ENCODE results near the gene TUBA3D.
"Not testable (repeated sequence)": the region's sequence is repeated elsewhere in the genome, so short reads cannot be mapped to it uniquely, and the experiment has no call there.

TUBA3D gene

GRCh38 chr2:131493199-131493968, 17.5 kb downstream of the TUBA3D start:
- H3K27ac Mint-ChIP-seq = peak overlapping the region; percentile 95
- H3K9me3 Mint-ChIP-seq = no peaks in the 10 kb centered on the region
- H3K27me3 Mint-ChIP-seq = no peaks in the 10 kb centered on the region
- peaks cover 47% of the 10 kb centered on the region for H3K4me1 Mint-ChIP-seq
- peaks cover 2% of the 10 kb centered on the region for H3K36me3 Mint-ChIP-seq
- H3K4me3 Mint-ChIP-seq = peak overlapping the region; percentile 95

- H3K36me3 Mint-ChIP-seq, H3K4me3 Mint-ChIP-seq, H3K27me3 Mint-ChIP-seq, H3K27ac Mint-ChIP-seq, H3K9me3 Mint-ChIP-seq: not testable (repeated sequence)
- H3K4me1 Mint-ChIP-seq = peaks cover 32% of the 10 kb centered on the region
Measured at GRCh38 chr2:131495506-131495905, 19.6 kb downstream of the TUBA3D start.

- H3K4me3 Mint-ChIP-seq = not testable (repeated sequence)
Measured at GRCh38 chr2:131498321-131498973, 22.5 kb downstream of the TUBA3D start.

GRCh38 chr2:131503587-131503986, 27.7 kb downstream of the TUBA3D start:
- not testable (repeated sequence) for H3K4me3 Mint-ChIP-seq, H3K4me1 Mint-ChIP-seq, H3K9me3 Mint-ChIP-seq

More at GRCh38 chr2:131498321-131498973, 22.5 kb downstream of the TUBA3D start:
- not testable (repeated sequence) for H3K36me3 Mint-ChIP-seq, H3K27ac Mint-ChIP-seq, H3K27me3 Mint-ChIP-seq, H3K9me3 Mint-ChIP-seq
- peaks cover 20% of the 10 kb centered on the region for H3K4me1 Mint-ChIP-seq

GRCh38 chr2:131504082-131504750, 28.3 kb downstream of the TUBA3D start:
- not testable (repeated sequence) for H3K4me1 Mint-ChIP-seq, H3K36me3 Mint-ChIP-seq, H3K27ac Mint-ChIP-seq, H3K4me3 Mint-ChIP-seq, H3K9me3 Mint-ChIP-seq, H3K27me3 Mint-ChIP-seq

More at GRCh38 chr2:131503587-131503986, 27.7 kb downstream of the TUBA3D start:
- H3K27ac Mint-ChIP-seq, H3K27me3 Mint-ChIP-seq, H3K36me3 Mint-ChIP-seq: not testable (repeated sequence)

GRCh38 chr2:131509615-131510014, 33.7 kb downstream of the TUBA3D start:
- Mint-ChIP-seq H3K36me3 (peaks cover 8% of the 10 kb centered on the region), H3K27ac (no peak overlapping the region), H3K4me3 (no peak overlapping the region), H3K9me3 (no peaks in the 10 kb centered on the region), H3K4me1 (no peaks in the 10 kb centered on the region), H3K27me3 (no peaks in the 10 kb centered on the region)

DNA sequence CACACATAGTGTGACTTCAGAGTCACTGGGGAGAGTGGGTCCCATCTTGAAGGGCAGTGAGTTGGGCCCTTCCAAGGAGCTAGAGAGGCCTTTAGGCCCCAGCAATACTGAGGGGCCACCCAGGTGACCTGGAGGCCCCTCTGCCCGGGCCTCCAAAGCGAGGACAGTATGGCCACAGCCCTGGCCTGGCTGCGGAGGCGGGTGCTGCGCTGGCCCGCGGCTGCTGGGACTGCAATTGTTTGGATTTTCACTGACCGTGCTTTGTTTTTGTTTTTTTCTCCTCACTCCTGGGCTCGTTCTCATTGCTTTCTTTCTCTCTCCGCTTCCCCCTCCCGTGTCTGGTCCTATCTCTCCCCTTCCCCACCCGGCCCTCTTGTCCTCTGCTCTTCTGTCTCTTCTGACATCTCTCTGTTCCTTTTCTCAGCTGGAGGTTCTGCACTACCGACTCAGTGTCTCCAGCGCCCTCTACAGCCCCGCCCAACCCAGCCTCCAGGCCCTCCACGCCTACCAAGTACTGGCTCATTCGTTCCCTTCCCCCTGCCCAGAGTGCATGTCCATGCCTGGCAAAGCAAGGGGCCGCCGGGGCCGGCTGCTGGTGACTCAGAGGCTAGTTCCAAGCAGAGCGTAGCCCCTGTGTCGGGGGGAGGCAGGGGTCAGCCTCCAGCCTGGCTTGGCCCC, 35.5 kb downstream of the TUBA3D start:
- not testable (repeated sequence) for H3K4me3 Mint-ChIP-seq, H3K9me3 Mint-ChIP-seq, H3K27ac Mint-ChIP-seq

DNA sequence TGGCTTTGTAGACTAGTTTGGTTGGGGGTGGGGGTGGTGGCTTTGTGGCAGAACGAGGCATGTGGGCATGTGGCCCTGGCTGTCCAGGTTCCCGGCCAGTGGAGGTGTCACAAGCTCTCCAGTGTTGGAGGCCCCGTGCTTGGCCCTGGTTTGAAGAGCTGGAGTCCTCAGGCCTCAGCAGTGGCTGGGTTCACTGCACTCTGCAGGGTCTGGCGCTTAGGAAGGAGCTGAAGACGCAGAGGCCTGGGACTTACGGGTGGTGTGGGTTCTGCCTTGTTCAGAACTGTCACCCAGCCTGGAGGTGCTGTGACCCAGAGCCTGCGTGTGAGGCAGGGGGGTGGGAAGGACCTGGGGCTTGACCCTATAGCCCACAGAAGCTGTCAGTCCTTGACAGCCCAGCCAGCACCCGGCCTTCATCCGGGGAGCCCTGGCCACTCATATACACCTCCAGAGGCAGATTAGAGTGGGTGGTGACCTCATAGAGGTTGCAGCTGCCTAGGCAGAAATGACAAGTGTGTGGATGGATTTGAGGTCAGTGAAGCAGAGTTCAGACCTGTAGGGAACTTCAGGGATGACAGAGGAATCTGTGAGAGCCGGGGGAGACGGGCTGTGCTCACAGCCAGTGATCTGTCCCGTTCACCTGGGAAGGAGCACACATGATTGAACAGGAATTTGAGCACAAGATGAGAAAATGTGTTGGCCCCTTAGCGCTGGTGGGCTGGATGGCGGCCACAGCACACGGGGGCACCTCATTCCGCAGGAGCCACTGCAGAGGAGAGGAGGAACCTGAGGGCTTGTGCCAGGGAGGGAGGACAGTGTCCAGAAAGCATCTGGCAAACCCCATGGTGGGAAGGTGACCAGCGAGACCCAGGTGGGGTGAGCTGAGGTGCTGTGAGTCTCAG, 36.3 kb downstream of the TUBA3D start:
- not testable (repeated sequence) for H3K27ac Mint-ChIP-seq, H3K9me3 Mint-ChIP-seq, H3K4me1 Mint-ChIP-seq, H3K36me3 Mint-ChIP-seq, H3K4me3 Mint-ChIP-seq, H3K27me3 Mint-ChIP-seq

More for the DNA sequence above, 35.5 kb downstream of the TUBA3D start:
- not testable (repeated sequence) for H3K27me3 Mint-ChIP-seq, H3K36me3 Mint-ChIP-seq, H3K4me1 Mint-ChIP-seq

GRCh38 chr2:131514408-131515166, 38.7 kb downstream of the TUBA3D start:
- not testable (repeated sequence) for H3K36me3 Mint-ChIP-seq, H3K27me3 Mint-ChIP-seq, H3K27ac Mint-ChIP-seq, H3K4me1 Mint-ChIP-seq, H3K4me3 Mint-ChIP-seq, H3K9me3 Mint-ChIP-seq

DNA sequence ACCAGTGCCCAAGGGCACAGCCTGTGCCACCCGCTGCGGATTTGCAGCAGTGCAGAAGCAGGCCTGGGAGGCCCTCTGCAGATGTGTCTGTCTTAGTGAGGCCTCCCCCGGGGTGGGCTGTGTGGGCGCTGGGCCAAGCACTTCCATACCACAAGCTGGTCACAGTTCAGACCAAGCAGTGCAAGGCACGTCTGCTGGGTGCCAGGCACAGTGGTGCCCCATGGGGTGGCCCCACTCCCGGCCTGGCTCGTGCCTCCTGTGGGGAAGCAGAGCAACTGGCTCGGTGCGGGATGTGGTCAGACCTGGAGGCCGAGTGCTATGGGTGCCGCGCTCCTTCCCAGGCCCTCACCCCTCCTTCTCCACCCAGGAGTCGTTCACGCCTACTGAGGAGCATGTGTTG, 39.3 kb downstream of the TUBA3D start:
- H3K27ac Mint-ChIP-seq, H3K36me3 Mint-ChIP-seq, H3K27me3 Mint-ChIP-seq, H3K4me3 Mint-ChIP-seq, H3K9me3 Mint-ChIP-seq, H3K4me1 Mint-ChIP-seq: not testable (repeated sequence)

DNA sequence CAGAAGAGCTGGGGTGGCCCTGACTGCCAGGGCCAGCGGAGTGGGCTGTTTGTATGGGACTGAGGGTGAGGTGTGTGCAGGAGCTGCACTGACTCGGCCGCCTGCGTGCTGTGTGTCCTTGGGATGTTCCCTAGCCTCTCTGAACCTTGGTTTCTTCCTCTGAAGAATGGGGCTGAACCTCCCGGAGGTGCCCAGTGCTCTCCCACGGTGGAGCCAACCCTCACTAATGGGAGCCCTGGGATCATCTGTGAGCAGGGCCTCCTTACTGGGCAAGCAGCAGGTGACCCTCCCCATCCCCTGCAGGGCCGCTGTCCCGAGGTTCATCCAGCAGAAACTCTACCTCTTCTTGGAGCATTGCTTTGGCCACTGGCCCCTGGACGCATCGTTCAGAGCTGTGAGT, 40.1 kb downstream of the TUBA3D start:
- H3K4me1 Mint-ChIP-seq = no peaks in the 10 kb centered on the region
- peaks cover 3% of the 10 kb centered on the region for H3K36me3 Mint-ChIP-seq
- no peaks in the 10 kb centered on the region for H3K9me3 Mint-ChIP-seq
- no peaks in the 10 kb centered on the region for H3K27me3 Mint-ChIP-seq
- H3K27ac Mint-ChIP-seq = no peak overlapping the region
- no peak overlapping the region for H3K4me3 Mint-ChIP-seq

GRCh38 chr2:131516621-131517020, 40.7 kb downstream of the TUBA3D start:
- H3K4me3 Mint-ChIP-seq, H3K27me3 Mint-ChIP-seq, H3K9me3 Mint-ChIP-seq, H3K4me1 Mint-ChIP-seq, H3K36me3 Mint-ChIP-seq, H3K27ac Mint-ChIP-seq: not testable (repeated sequence)

DNA sequence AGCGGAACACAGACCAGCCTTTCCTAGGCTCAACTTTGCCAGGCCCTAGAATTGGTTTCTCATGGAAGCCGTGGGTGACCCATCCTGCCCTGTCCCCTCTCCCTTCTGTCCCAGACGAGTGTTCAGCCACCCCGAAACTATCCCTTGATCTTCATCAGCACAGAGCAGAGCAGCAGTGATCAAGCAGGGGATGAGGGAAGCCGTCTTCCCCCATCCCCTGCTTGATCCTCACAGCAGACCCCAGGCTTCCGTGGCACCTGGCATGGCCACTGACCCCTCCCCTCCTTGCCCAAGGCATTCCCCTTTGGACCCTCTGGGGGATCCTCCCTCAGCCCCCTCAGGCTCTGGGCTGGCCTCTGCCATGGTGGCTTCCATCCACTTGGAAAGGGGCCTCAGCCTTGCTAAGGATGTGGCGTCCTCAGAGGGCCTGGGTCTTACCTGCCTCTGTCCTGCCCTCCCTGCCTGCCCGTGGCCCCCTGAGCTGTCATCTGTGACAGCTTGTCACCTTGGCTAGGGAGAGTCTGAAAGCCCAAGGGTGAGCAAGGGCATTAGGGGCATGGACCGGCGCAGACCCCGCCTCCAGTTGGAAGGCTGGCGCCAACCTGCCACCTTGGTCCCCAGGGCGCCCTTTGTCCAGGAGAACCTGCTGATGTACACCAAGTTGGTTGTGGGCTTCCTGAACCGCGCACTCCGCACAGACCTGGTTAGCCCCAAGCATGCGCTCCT, 41.4 kb downstream of the TUBA3D start:
- Mint-ChIP-seq H3K9me3 (no peaks in the 10 kb centered on the region), H3K27me3 (no peaks in the 10 kb centered on the region), H3K27ac (no peak overlapping the region), H3K4me1 (no peaks in the 10 kb centered on the region), H3K36me3 (peaks cover 3% of the 10 kb centered on the region), H3K4me3 (no peak overlapping the region)

DNA sequence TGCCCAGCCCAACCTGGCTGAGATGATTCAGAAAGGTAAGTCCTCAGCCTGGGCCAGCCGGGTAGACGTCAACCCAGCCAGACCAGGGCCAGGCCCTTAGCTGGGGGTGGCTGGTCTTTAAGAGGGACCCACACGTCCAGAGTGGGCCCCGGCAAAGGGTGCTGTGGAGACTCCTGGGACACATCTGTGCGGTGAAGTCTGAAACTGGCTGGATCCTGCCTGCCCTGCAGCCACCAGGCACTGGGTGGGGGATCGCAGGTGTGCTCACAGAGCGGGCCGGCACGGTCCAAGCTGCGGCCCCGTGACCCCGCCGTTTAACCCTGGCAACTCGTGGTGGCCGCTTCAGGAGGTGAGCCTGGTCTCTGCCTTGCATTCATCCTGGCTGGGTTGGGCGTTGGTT, 41.9 kb downstream of the TUBA3D start:
- H3K27me3 Mint-ChIP-seq, H3K4me3 Mint-ChIP-seq, H3K9me3 Mint-ChIP-seq, H3K36me3 Mint-ChIP-seq, H3K4me1 Mint-ChIP-seq, H3K27ac Mint-ChIP-seq: not testable (repeated sequence)
